PC-9 (cell line): ENCODE data around the gene RBM5. TPM values are rescaled to one million over a fixed set of nuclear protein-coding genes. Genes with fewer than 3 reads are reported as not detected.

Experiments used
- BruUV-seq: library from RNA; stranded (reverse); fragments of 400-500 nt; replicated peaks from 2 replicates; lab custom pipeline; 2021; lab: Mats Ljungman, UMichigan
- CTCF ChIA-PET: fragments of 300-600 bp; sonication (Branson Sonifier 250); formaldehyde crosslinking; loops from one replicate; lab custom pipeline; 2022; ENCODE audit warnings: antibody characterized with exemption; lab: Charles Lee
- POLR2A ChIA-PET: fragments of 300-600 bp; sonication (Branson Sonifier 250); formaldehyde crosslinking; loops from one replicate; lab custom pipeline; 2022; ENCODE audit warnings: antibody characterized with exemption; ENCODE audit not compliant: unreplicated experiment; lab: Charles Lee
- DNase-seq, 2 experiments: peaks; one replicate each; pipeline versions ENCODE4 v3.0.0 to v3.0.0-alpha.2; 2015 to 2022; ENCODE audit warnings: mixed read lengths in 1 of 2
- H2AFZ ChIP-seq: fragments of 200-600 bp; sonication (generic); 2 replicates; pipeline ENCODE4 v1.8.1; 2017; ENCODE audit warnings: antibody characterized with exemption
- H3F3A ChIP-seq: fragments of 200-600 bp; sonication (generic); 2 replicates; pipeline ENCODE4 v1.8.1; 2017; ENCODE audit warnings: antibody characterized with exemption, mild to moderate bottlenecking, low read depth; ENCODE audit not compliant: insufficient read depth
- H3K27ac ChIP-seq: fragments of 200-600 bp; sonication (generic); 2 replicates; pipeline ENCODE4 v1.6.1; 2016; ENCODE audit warnings: mixed run types
- H3K27me3 ChIP-seq: fragments of 200-600 bp; sonication (generic); 2 replicates; pipeline ENCODE4 v1.6.1; 2016; ENCODE audit warnings: low read depth, mixed run types; ENCODE audit not compliant: insufficient read depth
- H3K36me3 ChIP-seq: fragments of 200-600 bp; sonication (generic); 2 replicates; pipeline ENCODE4 v1.6.1; 2016; ENCODE audit warnings: low read depth, mixed run types
- H3K4me1 ChIP-seq: fragments of 200-600 bp; sonication (generic); replicated peaks from 2 replicates; pipeline ENCODE4 v1.6.1; 2016; ENCODE audit warnings: mixed run types; ENCODE audit not compliant: insufficient read depth
- H3K4me2 ChIP-seq: fragments of 200-600 bp; sonication (generic); 2 replicates; pipeline ENCODE4 v1.6.1; 2017; ENCODE audit warnings: mixed run types
- H3K4me3 ChIP-seq: fragments of 200-600 bp; sonication (generic); 2 replicates; pipeline ENCODE4 v1.6.1; 2016; ENCODE audit warnings: mixed run types
- H3K79me2 ChIP-seq: fragments of 200-600 bp; sonication (generic); 2 replicates; pipeline ENCODE4 v1.6.1; 2017; ENCODE audit warnings: low read depth, mixed run types
- H3K9me2 ChIP-seq: fragments of 200-600 bp; sonication (generic); 2 replicates; pipeline ENCODE4 v1.8.1; 2017; ENCODE audit warnings: mild to moderate bottlenecking; ENCODE audit not compliant: insufficient read depth
- H3K9me3 ChIP-seq: fragments of 200-600 bp; sonication (generic); 2 replicates; pipeline ENCODE4 v1.8.1; 2016; ENCODE audit warnings: low read depth; ENCODE audit not compliant: insufficient read depth
- H4K20me1 ChIP-seq: fragments of 200-600 bp; sonication (generic); 2 replicates; pipeline ENCODE4 v1.8.1; 2017; ENCODE audit not compliant: insufficient read depth
- EZH2 ChIP-seq: fragments of 200-600 bp; sonication (generic); IDR thresholded peaks from 2 replicates; pipeline ENCODE4 v1.8.0; 2017; ENCODE audit warnings: antibody characterized with exemption, low read depth
- intact Hi-C: fragments of 100-400 bp; cut with micrococcal nuclease; formaldehyde crosslinking; loops from one replicate; pipeline ENCODE4 v1.10.0; 2022; ENCODE audit not compliant: unreplicated experiment
- total RNA-seq: library from RNA; stranded (reverse); gene quantifications from 2 replicates; pipeline ENCODE4 v1.2.3, GENCODE V29; 2021
- TF ChIP-seq, protein P1 (sequence below): fragments of 200-600 bp; sonication (generic); conservative IDR thresholded peaks from 2 replicates; pipeline ENCODE4 v1.6.1; 2017; ENCODE audit warnings: mixed run types, antibody characterized with exemption, mild to moderate bottlenecking, moderate library complexity

Gene RBM5
- total RNA-seq, 1 experiment from 2014 or later, result 87.7 TPM

DNA sequence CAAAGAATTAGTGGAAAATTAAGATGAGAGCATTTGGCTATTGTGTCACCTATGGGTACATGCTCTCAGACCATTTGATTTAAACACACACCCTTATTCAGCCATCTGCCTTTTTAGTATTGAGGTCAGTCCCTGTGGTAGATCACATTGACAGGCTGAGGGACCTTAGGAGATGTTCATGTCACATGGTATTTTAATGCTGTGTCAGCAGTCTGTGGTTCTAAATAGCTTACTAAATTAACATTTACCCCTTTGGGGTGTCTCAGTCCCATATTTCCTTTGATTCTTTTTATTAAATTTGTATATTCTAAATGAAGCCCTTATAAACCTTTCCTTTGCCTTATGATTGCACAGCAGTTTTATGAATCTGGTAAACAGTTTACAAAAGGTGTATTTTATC is 2.3 kb downstream of the RBM5 start:
- TF ChIP-seq, protein P1, sequence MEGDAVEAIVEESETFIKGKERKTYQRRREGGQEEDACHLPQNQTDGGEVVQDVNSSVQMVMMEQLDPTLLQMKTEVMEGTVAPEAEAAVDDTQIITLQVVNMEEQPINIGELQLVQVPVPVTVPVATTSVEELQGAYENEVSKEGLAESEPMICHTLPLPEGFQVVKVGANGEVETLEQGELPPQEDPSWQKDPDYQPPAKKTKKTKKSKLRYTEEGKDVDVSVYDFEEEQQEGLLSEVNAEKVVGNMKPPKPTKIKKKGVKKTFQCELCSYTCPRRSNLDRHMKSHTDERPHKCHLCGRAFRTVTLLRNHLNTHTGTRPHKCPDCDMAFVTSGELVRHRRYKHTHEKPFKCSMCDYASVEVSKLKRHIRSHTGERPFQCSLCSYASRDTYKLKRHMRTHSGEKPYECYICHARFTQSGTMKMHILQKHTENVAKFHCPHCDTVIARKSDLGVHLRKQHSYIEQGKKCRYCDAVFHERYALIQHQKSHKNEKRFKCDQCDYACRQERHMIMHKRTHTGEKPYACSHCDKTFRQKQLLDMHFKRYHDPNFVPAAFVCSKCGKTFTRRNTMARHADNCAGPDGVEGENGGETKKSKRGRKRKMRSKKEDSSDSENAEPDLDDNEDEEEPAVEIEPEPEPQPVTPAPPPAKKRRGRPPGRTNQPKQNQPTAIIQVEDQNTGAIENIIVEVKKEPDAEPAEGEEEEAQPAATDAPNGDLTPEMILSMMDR, result no peak
- no peak for TF ChIP-seq EZH2
- Histone ChIP-seq H3K36me3 (peaks cover 22% of the 10 kb centered on the region), H4K20me1 (peaks cover 8% of the 10 kb centered on the region; the same call in 1 of the 2 replicates), H3F3A (peaks cover 6% of the 10 kb centered on the region; the same call in 1 of the 2 replicates), H3K4me1 (peaks cover 7% of the 10 kb centered on the region), H3K4me3 (no peak overlapping the region), H2AFZ (no peak overlapping the region), H3K9me2 (no peaks in the 10 kb centered on the region), H3K4me2 (peak overlapping the region; percentile 94), H3K27me3 (no peaks in the 10 kb centered on the region), H3K9me3 (no peaks in the 10 kb centered on the region), H3K27ac (no peak overlapping the region), H3K79me2 (peaks cover 38% of the 10 kb centered on the region)
- DNase-seq, result no peak
- BruUV-seq, result no TSS peak
- intact Hi-C loops, result no loop called here
- POLR2A ChIA-PET, result no interaction called here
- CTCF ChIA-PET, result no interaction called here

GRCh38 chr3:50095352-50095998 is 6.8 kb downstream of the RBM5 start:
- TF ChIP-seq, protein P1, result no peak
- no peak for TF ChIP-seq EZH2
- Histone ChIP-seq H4K20me1 (peaks cover 2% of the 10 kb centered on the region), H3K36me3 (peaks cover 36% of the 10 kb centered on the region), H3K27ac (no peak overlapping the region), H3K79me2 (peaks cover 21% of the 10 kb centered on the region), H3K4me2 (no peak overlapping the region), H3K9me3 (no peaks in the 10 kb centered on the region), H3K4me1 (peaks cover 2% of the 10 kb centered on the region), H3F3A (no peaks in the 10 kb centered on the region), H2AFZ (no peak overlapping the region), H3K27me3 (no peaks in the 10 kb centered on the region), H3K4me3 (no peak overlapping the region), H3K9me2 (no peaks in the 10 kb centered on the region)
- no TSS peak for BruUV-seq
- ChIA-PET CTCF (no interaction called here), POLR2A (no interaction called here)
- intact Hi-C loops, result no loop called here
- no peak for DNase-seq

DNA sequence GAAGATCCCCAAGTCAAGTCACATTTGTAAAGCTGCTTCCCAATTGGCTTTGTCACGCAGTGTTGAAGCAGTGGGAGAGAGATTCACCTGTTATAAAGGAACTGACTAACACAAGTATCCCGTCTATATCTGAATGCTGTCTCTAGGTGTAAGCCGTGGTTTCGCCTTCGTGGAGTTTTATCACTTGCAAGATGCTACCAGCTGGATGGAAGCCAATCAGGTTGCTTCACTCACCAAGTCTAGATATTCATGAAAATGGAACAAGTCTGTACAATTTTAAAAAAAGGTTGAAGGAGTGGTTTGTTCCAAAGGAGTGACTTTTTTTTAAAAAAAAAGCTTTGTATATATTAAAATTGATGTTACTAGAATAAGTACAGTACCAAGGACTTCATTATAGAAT is 11.7 kb downstream of the RBM5 start:
- no peaks in the 10 kb centered on the region for H3K27me3 ChIP-seq
- H3K79me2 ChIP-seq, result no peaks in the 10 kb centered on the region
- BruUV-seq, result no TSS peak
- ChIA-PET CTCF (no interaction called here), POLR2A (interaction anchor here (0.6 kb wide), 1 partner anchor 20 kb away, joined by 9 read pairs; no protein-coding TSS in a partner anchor)
- H3K4me1 ChIP-seq, result no peaks in the 10 kb centered on the region
- no peak overlapping the region for H3K4me3 ChIP-seq
- H3K27ac ChIP-seq, result no peak overlapping the region
- no peak overlapping the region for H3K4me2 ChIP-seq
- no peaks in the 10 kb centered on the region for H3F3A ChIP-seq
- no peak overlapping the region for H2AFZ ChIP-seq
- TF ChIP-seq, protein P1, result no peak
- no peak for TF ChIP-seq EZH2
- H3K9me2 ChIP-seq, result no peaks in the 10 kb centered on the region
- no peaks in the 10 kb centered on the region for H3K9me3 ChIP-seq
- H4K20me1 ChIP-seq, result no peaks in the 10 kb centered on the region; the same call in 1 of the 2 replicates
- intact Hi-C loops, result loop anchor here (10.0 kb wide), 1 partner anchor 386 kb away; the partner anchor contains the start of gene AMIGO3
- peaks cover 39% of the 10 kb centered on the region for H3K36me3 ChIP-seq
- DNase-seq, result no peak
